MCF 10A (cell line): ENCODE measurements around the gene FRMPD1. TPM values are rescaled to one million over a fixed set of nuclear protein-coding genes. Genes with fewer than 3 reads are reported as not detected.
A peak's percentile ranks its signal among the peaks of the same experiment; 100 is the strongest.

Source experiments
- BruUV-seq: library from RNA; stranded (reverse); fragments of 400-500 nt; replicated peaks from 2 replicates; lab custom pipeline; 2021; lab: Mats Ljungman, UMichigan
- CTCF ChIA-PET: fragments of 300-600 bp; sonication (Branson Sonifier 250); formaldehyde crosslinking; extraction: SDS; loops from one replicate; lab custom pipeline; 2021; ENCODE audit warnings: antibody characterized with exemption, inconsistent platforms; lab: Yijun Ruan, JAX
- POLR2A ChIA-PET: fragments of 300-600, 350-650 bp; sonication (Branson Sonifier 250); formaldehyde crosslinking; extraction: SDS; loops from one replicate; lab custom pipeline; 2020; ENCODE audit warnings: antibody characterized with exemption, inconsistent platforms; lab: Yijun Ruan, JAX
- DNase-seq: peaks from one replicate; pipeline ENCODE4 v3.0.0-alpha.2; 2018; ENCODE audit not compliant: unreplicated experiment
- H3K27ac Mint-ChIP-seq: one replicate; pipeline ENCODE4 v1.8.0; 2022; ENCODE audit warnings: mild to moderate bottlenecking, low read depth, mixed read lengths; ENCODE audit not compliant: unreplicated experiment
- H3K27me3 Mint-ChIP-seq: one replicate; pipeline ENCODE4 v1.8.0; 2022; ENCODE audit warnings: mixed read lengths; ENCODE audit not compliant: insufficient read depth, unreplicated experiment
- H3K36me3 Mint-ChIP-seq: one replicate; pipeline ENCODE4 v1.8.0; 2022; ENCODE audit warnings: mild to moderate bottlenecking, moderate library complexity, mixed read lengths; ENCODE audit not compliant: insufficient read depth, unreplicated experiment
- H3K4me1 Mint-ChIP-seq: one replicate; pipeline ENCODE4 v1.8.0; 2022; ENCODE audit warnings: mixed read lengths; ENCODE audit not compliant: insufficient read depth, unreplicated experiment
- H3K4me3 Mint-ChIP-seq: one replicate; pipeline ENCODE4 v1.8.0; 2022; ENCODE audit warnings: mild to moderate bottlenecking, moderate library complexity, mixed read lengths; ENCODE audit not compliant: unreplicated experiment
- H3K9me3 Mint-ChIP-seq: one replicate; pipeline ENCODE4 v1.8.0; 2022; ENCODE audit warnings: mixed read lengths; ENCODE audit not compliant: unreplicated experiment
- CTCF ChIP-seq: fragments of 200-600 bp; IDR thresholded peaks from one replicate; pipeline ENCODE4 v1.8.0; 2022; ENCODE audit warnings: antibody characterized with exemption, mild to moderate bottlenecking; ENCODE audit not compliant: unreplicated experiment
- intact Hi-C: fragments of 100-400 bp; cut with micrococcal nuclease; formaldehyde crosslinking; loops from 2 replicates; pipeline ENCODE4 v1.14.1; 2022
- total RNA-seq: library from RNA; stranded (reverse); gene quantifications from 2 replicates; pipeline ENCODE4 v1.2.3, GENCODE V29; 2022

FRMPD1 gene
- total RNA-seq, 1 experiment from 2014 or later: not detected

DNA sequence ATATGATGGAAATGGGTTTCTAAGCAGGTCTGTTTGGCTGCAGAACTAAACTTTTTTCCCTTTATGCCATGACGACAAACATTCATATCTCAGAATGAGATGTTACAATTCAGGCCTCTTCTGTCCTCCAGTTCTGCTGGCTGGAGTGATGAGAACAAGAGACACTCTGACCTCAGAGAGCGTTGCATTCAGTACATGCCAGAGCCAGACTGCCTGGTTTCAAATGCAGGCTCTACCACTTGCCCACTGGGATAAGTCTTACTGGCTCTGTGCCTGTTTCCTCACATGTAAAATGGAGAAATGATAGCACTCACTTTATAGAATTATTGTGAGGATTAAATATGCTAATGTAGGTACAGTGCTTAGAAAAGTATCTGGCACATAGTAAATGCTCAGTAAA is 33.6 kb upstream of the FRMPD1 start:
- Mint-ChIP-seq H3K9me3 (no peaks in the 10 kb centered on the region), H3K4me3 (no peak overlapping the region), H3K36me3 (no peaks in the 10 kb centered on the region), H3K27ac (no peak overlapping the region), H3K4me1 (no peaks in the 10 kb centered on the region), H3K27me3 (no peaks in the 10 kb centered on the region)
- BruUV-seq: no TSS peak
- no peak for TF ChIP-seq CTCF
- ChIA-PET POLR2A (no interaction called here), CTCF (no interaction called here)
- DNase-seq: no peak
- intact Hi-C loops: no loop called here

DNA sequence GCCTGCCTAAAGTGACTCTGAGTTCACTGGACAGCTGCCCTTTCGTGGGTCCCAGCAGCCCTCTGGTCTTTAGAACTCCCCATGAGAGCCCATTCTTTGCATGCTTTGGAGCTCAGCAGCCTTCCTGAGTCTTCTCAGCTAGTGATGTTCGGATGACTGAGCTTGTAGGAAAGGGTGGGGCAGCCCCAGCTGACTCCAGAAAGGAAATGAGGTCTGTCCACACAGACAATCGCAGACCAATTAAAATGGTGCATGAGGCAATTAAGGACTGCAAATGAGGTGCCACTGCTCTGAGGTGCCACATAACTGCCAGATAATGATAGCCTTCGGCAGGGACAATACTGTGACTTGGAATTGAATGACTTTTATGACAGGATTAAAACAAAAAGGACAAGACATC is 32.9 kb upstream of the FRMPD1 start:
- ChIA-PET CTCF (no interaction called here), POLR2A (no interaction called here)
- Mint-ChIP-seq H3K27me3 (no peaks in the 10 kb centered on the region), H3K27ac (no peak overlapping the region), H3K36me3 (no peaks in the 10 kb centered on the region), H3K4me1 (no peaks in the 10 kb centered on the region), H3K9me3 (no peaks in the 10 kb centered on the region), H3K4me3 (no peak overlapping the region)
- peak; percentile 14 for DNase-seq
- TF ChIP-seq CTCF: no peak
- intact Hi-C loops: no loop called here
- BruUV-seq: no TSS peak

DNA sequence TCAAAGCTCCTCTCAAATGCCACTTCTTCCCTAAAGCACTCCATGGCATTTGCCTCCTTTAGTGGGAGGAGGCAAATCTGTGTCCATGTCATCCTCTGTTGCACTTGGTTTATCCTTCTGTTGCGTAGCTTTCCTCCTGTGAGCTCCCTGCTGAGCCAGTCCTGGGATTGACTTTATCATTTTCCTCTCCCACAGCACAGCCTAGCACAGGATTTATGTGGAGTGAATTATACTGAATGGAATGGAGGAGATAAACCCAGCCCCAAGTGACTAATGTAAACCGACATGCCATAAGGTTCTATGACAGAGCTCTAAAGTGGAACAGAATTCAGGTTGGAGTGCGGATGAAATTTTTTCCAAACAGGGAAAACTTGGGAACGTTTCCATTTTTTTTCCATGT is 31.9 kb upstream of the FRMPD1 start:
- H3K4me3 Mint-ChIP-seq: no peak overlapping the region
- POLR2A ChIA-PET: interaction anchor here (0.6 kb wide), 1 partner anchor 14 kb away, joined by 3 read pairs; no protein-coding TSS in a partner anchor
- no peak for DNase-seq
- intact Hi-C loops: no loop called here
- BruUV-seq: no TSS peak
- CTCF ChIA-PET: interaction anchor here (0.6 kb wide), 1 partner anchor 1243 kb away, joined by 4 read pairs; no protein-coding TSS in a partner anchor
- H3K9me3 Mint-ChIP-seq: no peaks in the 10 kb centered on the region
- TF ChIP-seq CTCF: no peak
- H3K27me3 Mint-ChIP-seq: no peaks in the 10 kb centered on the region
- no peak overlapping the region for H3K27ac Mint-ChIP-seq
- H3K4me1 Mint-ChIP-seq: no peaks in the 10 kb centered on the region
- H3K36me3 Mint-ChIP-seq: no peaks in the 10 kb centered on the region

DNA sequence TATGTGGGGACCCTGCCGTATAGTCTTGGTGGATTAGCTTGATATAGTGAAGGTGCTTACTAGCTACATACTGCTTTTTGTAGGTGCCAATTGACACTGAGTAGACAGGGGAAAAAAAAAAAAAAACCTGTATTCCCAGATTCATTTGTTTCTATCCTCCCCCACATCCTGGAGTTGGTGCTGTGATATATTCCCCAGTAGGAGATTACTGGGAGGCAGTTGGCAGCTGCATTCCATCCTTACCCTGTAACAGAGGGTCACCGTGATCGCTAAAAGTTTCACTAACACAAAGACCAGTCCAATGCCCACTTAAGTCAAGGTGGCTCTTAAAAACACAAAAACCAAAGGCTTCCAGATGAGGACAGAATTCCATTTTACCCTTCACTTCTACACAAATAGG is 30.9 kb upstream of the FRMPD1 start:
- no TSS peak for BruUV-seq
- no peak for TF ChIP-seq CTCF
- H3K9me3 Mint-ChIP-seq: no peaks in the 10 kb centered on the region
- ChIA-PET CTCF (no interaction called here), POLR2A (no interaction called here)
- H3K4me1 Mint-ChIP-seq: no peaks in the 10 kb centered on the region
- no peaks in the 10 kb centered on the region for H3K36me3 Mint-ChIP-seq
- H3K27ac Mint-ChIP-seq: no peak overlapping the region
- intact Hi-C loops: no loop called here
- no peak overlapping the region for H3K4me3 Mint-ChIP-seq
- no peaks in the 10 kb centered on the region for H3K27me3 Mint-ChIP-seq
- DNase-seq: no peak
